ENCODE data around the gene C9orf152. TPM values are rescaled to one million over a fixed set of nuclear protein-coding genes. Genes with fewer than 3 reads are reported as not detected.
"Not testable (repeated sequence)": the region's sequence is repeated elsewhere in the genome, so short reads cannot be mapped to it uniquely, and the experiment has no call there.

C9orf152 gene
- total and polyA plus RNA-seq, 7 donors, result 24.8 to 58.5 (median 49.9) TPM; not detected in 4

GRCh38 chr9:110255034-110255462, 47.1 kb upstream of the C9orf152 start:
- H3K4me1 ChIP-seq, result peaks cover 0 to 27% (median 24%) of the 10 kb centered on the region in 4 donors

DNA sequence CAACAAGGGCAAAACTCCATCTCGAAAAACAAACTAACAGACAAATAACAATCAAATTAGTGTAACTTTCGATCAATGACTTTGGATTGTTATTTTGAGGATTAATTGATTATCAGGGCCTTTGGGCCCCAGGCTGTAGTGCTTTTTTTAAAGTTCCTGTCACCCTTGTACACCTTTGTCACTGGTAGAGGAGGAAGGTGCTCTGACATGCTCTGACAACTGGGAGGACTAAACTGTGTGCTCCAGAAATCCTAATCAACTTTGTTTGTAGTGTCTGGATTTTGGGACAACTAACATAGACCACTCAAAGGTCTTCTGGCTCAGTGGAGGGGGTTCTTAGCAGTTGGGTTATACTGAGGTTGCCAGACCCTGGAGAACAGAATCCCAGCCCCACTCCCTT, 46.5 kb upstream of the C9orf152 start:
- intact Hi-C loops (cut with DNase I), result no loop called here
- Histone ChIP-seq H3K9me3 (no peaks in the 10 kb centered on the region), H3K27ac (peak overlapping the region in 3 of 4 donors; percentile 89 to 95 (median 89)), H3K4me3 (peak overlapping the region in 3 of 4 donors; percentile 75 to 95 (median 82)), H3K36me3 (peaks cover 0 to 15% (median 6%) of the 10 kb centered on the region in 4 donors), H3K4me1 (peaks cover 0 to 27% (median 24%) of the 10 kb centered on the region in 4 donors), H3K27me3 (no peaks in the 10 kb centered on the region)
- 19 to 72% methylated on average over 2 of the region's 2 CpGs for WGBS, 2 donors
- no peak for DNase-seq
- TF ChIP-seq POLR2A (IDR thresholded peaks at IDR 0.05), result no peak
- TF ChIP-seq EP300 (IDR thresholded peaks at IDR 0.05), result no peak
- TF ChIP-seq POLR2AphosphoS5 (IDR thresholded peaks at IDR 0.05), result no peak
- no peak for TF ChIP-seq CTCF (IDR thresholded peaks at IDR 0.05)

More at GRCh38 chr9:110255034-110255462, 47.1 kb upstream of the C9orf152 start:
- TF ChIP-seq EP300 (IDR thresholded peaks at IDR 0.05), result no peak
- TF ChIP-seq POLR2A (IDR thresholded peaks at IDR 0.05), result no peak
- no peak for TF ChIP-seq POLR2AphosphoS5 (IDR thresholded peaks at IDR 0.05)
- no peak for TF ChIP-seq CTCF (IDR thresholded peaks at IDR 0.05)
- Histone ChIP-seq H3K9me3 (no peaks in the 10 kb centered on the region), H3K27me3 (no peaks in the 10 kb centered on the region), H3K36me3 (peaks cover 0 to 9% (median under 1%) of the 10 kb centered on the region in 4 donors), H3K4me3 (peak overlapping the region; percentile 75 to 95 (median 82)), H3K27ac (peak overlapping the region; percentile 89 to 95 (median 90))
- intact Hi-C loops (cut with DNase I), result loop anchor here (5.0 kb wide), 2 partner anchors 128 to 208 kb away; no protein-coding TSS in a partner anchor
- DNase-seq, result no peak
- 0 to 5% methylated on average over 17 of the region's 17 CpGs for WGBS, 2 donors

DNA sequence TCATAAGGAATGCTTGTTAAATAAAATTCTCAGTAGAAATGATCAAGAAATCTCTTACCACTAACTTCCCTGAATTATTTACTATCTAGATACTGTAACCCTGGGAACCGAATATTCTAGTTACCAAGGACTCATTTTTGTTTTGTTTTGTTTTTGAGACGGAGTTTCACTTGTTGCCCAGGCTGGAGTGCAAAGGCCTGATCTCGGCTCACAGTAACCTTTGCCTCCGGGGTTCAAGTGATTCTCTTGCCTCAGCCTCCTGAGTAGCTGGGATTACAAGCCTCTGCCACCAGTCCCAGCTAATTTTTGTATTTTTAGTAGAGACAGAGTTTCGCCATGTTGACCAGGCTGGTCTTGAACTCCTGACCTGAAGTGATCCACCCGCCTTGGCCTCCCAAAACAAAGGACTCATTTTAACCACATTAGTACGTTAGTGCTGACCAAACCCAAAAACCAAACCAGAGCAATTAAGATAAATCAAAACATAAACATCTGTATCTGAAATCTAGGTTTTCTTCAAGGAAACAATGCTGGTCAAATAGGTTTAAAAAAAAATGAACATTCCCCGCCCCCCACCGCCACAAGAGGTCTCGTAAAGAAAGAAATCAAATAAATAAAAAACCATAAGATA, 44.7 kb upstream of the C9orf152 start:
- Histone ChIP-seq H3K27ac (peak overlapping the region in 1 of 4 donors; percentile 3), H3K9me3 (no peaks in the 10 kb centered on the region), H3K4me1 (peaks cover 0 to 23% (median 20%) of the 10 kb centered on the region in 4 donors), H3K27me3 (no peaks in the 10 kb centered on the region), H3K4me3 (no peak overlapping the region), H3K36me3 (peaks cover 6 to 31% (median 9%) of the 10 kb centered on the region in 4 donors)
- TF ChIP-seq EP300 (IDR thresholded peaks at IDR 0.05), result no peak
- no peak for TF ChIP-seq POLR2A (IDR thresholded peaks at IDR 0.05)
- TF ChIP-seq CTCF (IDR thresholded peaks at IDR 0.05), result no peak
- no peak for TF ChIP-seq POLR2AphosphoS5 (IDR thresholded peaks at IDR 0.05)
- no peak for DNase-seq
- 15 to 66% methylated on average over 10 of the region's 10 CpGs for WGBS, 2 donors
- intact Hi-C loops (cut with DNase I), result no loop called here

- H3K27me3 ChIP-seq; H3K9me3 ChIP-seq; intact Hi-C loops (cut with DNase I); H3K27ac ChIP-seq; DNase-seq; H3K4me3 ChIP-seq: not testable (repeated sequence)
- H3K36me3 ChIP-seq, result peaks cover 6 to 38% (median 12%) of the 10 kb centered on the region in 4 donors
- peaks cover 0 to 17% (median 14%) of the 10 kb centered on the region in 4 donors for H3K4me1 ChIP-seq
- WGBS, 2 donors, result 81 to 92% methylated on average over 5 of the region's 5 CpGs
Observed at GRCh38 chr9:110251770-110252169, 43.8 kb upstream of the C9orf152 start.

GRCh38 chr9:110251212-110251611, 43.3 kb upstream of the C9orf152 start:
- peaks cover 6 to 44% (median 12%) of the 10 kb centered on the region in 4 donors for H3K36me3 ChIP-seq
- no peaks in the 10 kb centered on the region for H3K9me3 ChIP-seq
- TF ChIP-seq POLR2AphosphoS5 (IDR thresholded peaks at IDR 0.05) (no peak), CTCF (IDR thresholded peaks at IDR 0.05) (no peak), EP300 (IDR thresholded peaks at IDR 0.05) (no peak), POLR2A (IDR thresholded peaks at IDR 0.05) (no peak)
- DNase-seq, result no peak
- intact Hi-C loops (cut with DNase I), result no loop called here
- 30 to 70% methylated on average over 4 of the region's 4 CpGs for WGBS, 2 donors
- H3K4me3 ChIP-seq, result no peak overlapping the region
- H3K27ac ChIP-seq, result no peak overlapping the region
- no peaks in the 10 kb centered on the region for H3K27me3 ChIP-seq
- peaks cover 0 to 17% (median 14%) of the 10 kb centered on the region in 4 donors for H3K4me1 ChIP-seq
